HG02678 (cell line): ENCODE data around the gene CCDC88C.

Source experiments
- ATAC-seq: cut with Tn5 transposase; IDR thresholded peaks from one replicate; pipeline ENCODE4 v1.9.1; 2021; ENCODE audit warnings: mild to moderate bottlenecking, moderate library complexity; ENCODE audit not compliant: unreplicated experiment

Gene CCDC88C

DNA sequence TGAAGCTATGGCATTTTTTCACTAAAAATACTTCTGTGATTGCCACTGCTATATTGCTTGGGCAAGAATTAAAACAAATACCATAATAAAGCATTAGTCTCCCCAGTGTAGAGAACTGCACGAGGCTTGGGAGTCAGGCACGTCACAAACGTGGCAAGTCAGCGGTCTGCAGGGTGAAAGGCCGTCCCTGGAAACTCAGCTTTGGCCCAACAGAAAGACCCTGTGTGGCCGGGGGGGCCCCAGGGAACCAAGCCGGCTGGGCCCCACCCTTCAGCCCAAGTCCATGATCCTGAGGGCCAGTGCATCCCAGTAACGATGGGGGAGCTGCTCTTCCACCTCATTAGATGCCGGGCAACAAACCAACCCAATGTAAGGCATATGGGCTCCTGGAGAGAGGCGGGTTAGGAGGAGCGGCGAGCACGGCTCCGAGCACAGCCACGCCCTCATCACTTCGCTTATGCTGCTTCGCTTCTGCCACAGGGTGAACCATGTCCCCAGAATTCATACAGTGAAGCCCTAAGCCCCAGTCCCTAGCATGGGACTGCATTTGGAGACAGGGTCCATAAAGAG, 122.3 kb downstream of the CCDC88C start:
- ATAC-seq = no peak

DNA sequence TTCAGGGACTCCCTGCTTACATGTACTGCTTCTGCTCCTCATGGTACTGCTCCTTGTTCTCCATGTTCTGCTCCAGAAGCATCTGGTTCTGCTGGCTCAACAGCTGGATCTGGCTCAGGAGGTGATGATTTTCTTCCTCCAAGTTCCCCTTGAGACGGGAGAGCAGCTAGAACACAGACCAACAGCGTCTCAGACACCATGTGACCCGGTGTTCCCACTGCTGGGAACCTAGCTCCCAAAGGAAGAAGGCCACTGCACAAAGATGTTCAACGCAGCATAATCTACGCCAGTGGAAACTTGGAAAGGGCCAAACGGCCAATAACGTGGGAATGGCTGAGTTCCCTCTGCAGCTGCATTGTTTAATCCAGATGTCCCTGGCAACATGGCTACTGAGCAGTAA, 123.5 kb downstream of the CCDC88C start:
- ATAC-seq = no peak

DNA sequence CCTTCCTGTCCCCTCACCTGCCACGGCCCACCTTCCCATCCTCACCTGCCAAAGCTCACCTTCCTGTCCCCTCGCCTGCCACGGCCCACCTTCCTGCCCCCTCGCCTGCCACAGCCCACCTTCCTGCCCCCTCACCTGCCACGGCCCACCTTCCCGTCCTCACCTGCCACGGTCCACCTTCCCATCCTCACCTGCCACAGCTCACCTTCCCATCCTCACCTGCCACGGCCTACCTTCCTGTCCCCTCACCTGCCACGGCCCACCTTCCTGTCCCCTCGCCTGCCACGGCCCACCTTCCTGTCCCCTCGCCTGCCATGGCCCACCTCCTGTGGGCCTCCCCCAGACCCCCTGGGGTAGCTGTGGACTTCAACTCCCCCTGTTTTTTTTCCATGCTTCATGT, 124.3 kb downstream of the CCDC88C start:
- ATAC-seq = no peak

GRCh38 chr14:91292491-91292890, 125.1 kb downstream of the CCDC88C start:
- ATAC-seq = no peak

GRCh38 chr14:91291786-91292405, 125.7 kb downstream of the CCDC88C start:
- ATAC-seq = no peak

GRCh38 chr14:91290986-91291385, 126.6 kb downstream of the CCDC88C start:
- no peak for ATAC-seq

DNA sequence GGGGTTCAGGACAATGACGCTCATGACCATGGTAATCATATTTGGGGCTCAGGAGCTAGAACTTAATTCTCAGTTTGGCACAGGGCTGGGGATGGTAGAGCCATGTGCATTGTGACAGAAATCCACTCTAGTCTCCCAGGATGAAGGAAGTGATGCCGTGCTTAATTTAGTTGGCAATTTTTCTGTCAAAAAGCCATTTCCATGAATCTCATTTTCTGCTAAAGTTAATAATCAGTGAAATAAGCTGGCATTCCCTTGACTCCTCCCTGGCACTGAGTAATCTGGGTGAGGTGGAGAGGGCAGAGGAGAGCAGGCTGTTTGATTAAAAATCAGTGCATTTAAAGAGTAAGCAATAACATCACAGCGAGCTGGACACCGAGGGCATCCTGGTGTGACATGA, 128.2 kb downstream of the CCDC88C start:
- no peak for ATAC-seq

DNA sequence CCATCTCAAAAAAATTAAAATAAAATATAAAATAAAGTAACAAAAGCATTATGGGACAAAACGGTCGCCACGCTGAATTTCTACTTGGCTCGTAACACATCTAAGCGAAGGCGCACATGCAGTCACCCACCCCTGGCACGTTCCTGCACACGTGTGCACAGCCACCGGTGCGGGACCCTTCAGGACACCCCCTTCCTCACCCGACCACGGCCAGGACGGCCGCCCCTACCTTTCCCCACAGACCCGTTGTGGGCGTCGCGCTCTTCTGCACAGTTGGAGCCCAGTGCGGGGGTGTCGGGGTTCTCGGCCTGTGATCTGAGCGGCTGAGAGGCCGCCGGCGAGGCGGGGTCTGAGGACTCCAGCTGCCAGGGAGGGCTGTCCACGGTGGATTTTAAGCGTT, 128.7 kb downstream of the CCDC88C start:
- ATAC-seq = no peak

GRCh38 chr14:91286530-91286937, 131.1 kb downstream of the CCDC88C start:
- peak; percentile 53 for ATAC-seq

- no peak for ATAC-seq
Measured at GRCh38 chr14:91284791-91285548, 132.7 kb downstream of the CCDC88C start.

- no peak for ATAC-seq
Measured at GRCh38 chr14:91284146-91284790, 133.4 kb downstream of the CCDC88C start.

DNA sequence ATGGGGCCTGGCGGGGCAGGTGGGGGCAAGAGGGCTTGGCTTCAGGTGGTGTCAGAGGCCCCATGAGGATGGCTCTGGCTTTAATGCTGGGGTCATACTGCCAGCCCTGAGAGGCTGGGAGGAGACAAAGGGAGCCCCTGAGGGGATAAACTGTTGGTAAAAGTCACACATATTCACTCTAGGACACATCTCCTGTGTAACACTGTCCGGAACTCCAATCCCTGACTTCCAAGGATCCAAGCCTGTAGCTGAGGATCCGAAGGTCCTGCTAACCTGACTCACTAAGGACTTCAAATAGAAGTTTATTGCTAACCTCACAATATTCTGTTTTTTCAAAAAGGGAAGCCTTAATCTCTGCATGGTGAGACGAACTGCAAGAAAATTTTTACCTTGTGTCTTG, 134.0 kb downstream of the CCDC88C start:
- no peak for ATAC-seq

DNA sequence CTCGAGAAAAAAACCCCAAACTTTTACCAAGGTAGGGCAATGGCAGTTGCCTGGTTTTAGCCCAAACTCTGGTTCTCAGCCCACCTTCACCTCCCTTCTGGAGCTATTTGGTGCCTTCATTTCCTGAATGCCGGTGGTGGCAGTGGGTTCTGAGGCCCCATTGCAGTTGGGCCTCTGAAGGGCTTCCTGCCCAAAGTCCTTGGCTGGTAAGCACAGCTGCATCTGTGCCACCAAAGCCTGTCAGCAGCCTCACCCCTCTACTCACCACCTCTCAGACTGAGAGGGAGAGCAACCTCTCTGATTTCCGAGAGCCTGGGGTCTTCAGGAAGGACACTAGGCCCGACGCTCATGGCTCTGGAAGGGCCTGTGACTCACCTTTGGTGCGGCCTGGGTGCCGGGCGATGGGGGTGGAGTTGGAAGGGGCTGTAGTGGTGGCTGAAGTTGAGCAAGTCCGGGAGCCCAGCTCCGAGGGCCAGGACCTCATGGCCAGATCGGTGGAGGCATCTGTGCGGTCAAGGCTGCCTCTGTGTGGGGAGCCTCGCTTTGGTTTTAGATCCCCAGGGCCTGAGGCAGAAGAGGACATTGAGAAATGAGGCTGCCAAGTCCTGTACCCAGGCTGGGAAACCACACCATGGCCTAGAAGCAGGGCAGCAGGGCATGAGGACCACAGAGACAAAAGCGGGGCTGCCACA, 134.5 kb downstream of the CCDC88C start:
- no peak for ATAC-seq

- ATAC-seq = no peak
Measured at GRCh38 chr14:91281346-91281745, 136.3 kb downstream of the CCDC88C start.

GRCh38 chr14:91280129-91280528, 137.5 kb downstream of the CCDC88C start:
- no peak for ATAC-seq

DNA sequence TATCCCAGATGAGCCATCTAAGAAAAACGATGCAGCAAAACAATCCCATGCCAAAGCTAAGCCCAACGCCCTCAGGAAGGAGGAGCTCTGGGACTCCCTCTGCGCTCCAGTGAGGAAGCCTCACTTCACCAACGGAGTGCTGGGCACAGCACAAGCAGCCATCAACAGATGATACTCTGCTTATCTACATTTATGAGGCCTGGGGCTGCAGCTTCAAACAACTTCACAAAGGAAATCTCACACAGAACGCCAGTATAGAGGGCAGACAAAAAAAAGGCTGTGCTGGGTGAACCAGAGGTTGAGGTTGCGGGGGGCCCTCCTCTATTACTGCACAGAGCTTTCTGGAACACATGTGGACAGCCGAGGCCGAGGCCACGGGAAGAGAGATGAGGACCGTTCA, 138.3 kb downstream of the CCDC88C start:
- ATAC-seq = no peak

GRCh38 chr14:91278383-91278715, 139.3 kb downstream of the CCDC88C start:
- no peak for ATAC-seq

DNA sequence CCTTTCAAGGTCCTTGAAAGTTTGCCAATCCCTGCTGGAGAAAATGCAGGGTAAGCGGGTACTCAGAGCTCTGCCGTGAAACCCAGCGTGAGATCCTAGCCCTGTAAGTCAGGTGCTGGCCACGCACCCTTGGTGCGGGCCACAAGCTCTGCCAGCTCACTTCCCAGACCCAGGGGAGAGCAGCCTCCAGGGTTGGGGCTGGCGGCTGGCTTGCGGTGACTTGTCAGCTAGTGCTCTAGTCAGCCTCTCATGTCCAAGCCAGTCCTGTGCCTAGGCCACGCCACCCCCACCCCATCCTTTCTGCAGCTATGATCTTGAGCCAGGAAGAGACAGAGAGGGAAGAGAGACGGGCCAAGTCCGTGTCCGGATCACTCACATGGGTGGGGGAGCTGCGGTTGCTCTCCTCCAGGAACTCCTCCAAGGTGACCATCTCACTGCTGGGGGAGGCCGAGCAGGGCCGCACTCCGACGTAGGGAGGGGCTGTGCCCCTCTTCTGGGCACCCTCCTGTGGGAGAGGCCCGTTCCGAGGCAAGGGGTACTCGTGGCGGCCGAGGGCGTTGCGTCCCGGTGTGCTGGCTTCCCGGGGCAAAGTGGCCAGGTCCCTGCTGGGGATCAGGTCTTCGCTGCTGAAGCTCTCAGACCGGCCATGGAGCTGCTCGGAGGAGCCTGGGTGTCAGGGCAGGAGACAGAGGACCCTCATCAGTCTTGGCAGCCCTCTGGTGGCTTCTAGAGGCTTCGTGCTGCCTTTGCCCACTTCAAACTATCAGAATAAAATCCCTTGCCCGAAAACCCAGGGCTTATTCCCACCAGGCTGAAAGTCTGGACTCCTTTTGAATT, 139.9 kb downstream of the CCDC88C start:
- no peak for ATAC-seq

- ATAC-seq = no peak
Measured at GRCh38 chr14:91274796-91275195, 142.8 kb downstream of the CCDC88C start.

- ATAC-seq = no peak
Measured at GRCh38 chr14:91273885-91274273, 143.7 kb downstream of the CCDC88C start.
